ENCODE measurements around the gene SIAH1.

GRCh38 chr16:48317614-48318315, 67.4 kb downstream of the SIAH1 start:
- TF ChIP-seq CTCF (IDR thresholded peaks at IDR 0.05; ENCODE audit: insufficient read depth, low read length, poor library complexity, severe bottlenecking) (no peak), EZH2phosphoT487 (conservative IDR thresholded peaks at IDR 0.05; ENCODE audit: low read length) (no peak)
